Measurements from ENCODE around the gene MTAP. TPM values are rescaled to one million over a fixed set of nuclear protein-coding genes. Genes with fewer than 3 reads are reported as not detected.

MTAP gene
- total RNA-seq, 2 experiments from 2014 or later, result 54.1 to 54.5 TPM

GRCh38 chr9:21788752-21789151 is 13.7 kb upstream of the MTAP start:
- no peak for DNase-seq
- Mint-ChIP-seq H3K9me3 (no peaks in the 10 kb centered on the region), H3K27me3 (peaks cover 20% of the 10 kb centered on the region), H3K4me3 (no peak overlapping the region), H3K4me1 (peaks cover 7% of the 10 kb centered on the region), H3K36me3 (no peaks in the 10 kb centered on the region), H3K27ac (no peak overlapping the region)
- POLR2A ChIA-PET, result no interaction called here
- no peak for ATAC-seq (ENCODE audit: low read depth)

- POLR2A ChIA-PET, result no interaction called here
- Mint-ChIP-seq H3K27me3 (peaks cover 20% of the 10 kb centered on the region), H3K4me1 (peaks cover 7% of the 10 kb centered on the region), H3K9me3 (no peaks in the 10 kb centered on the region), H3K4me3 (peak overlapping the region; percentile 70), H3K27ac (peak overlapping the region; percentile 61), H3K36me3 (no peaks in the 10 kb centered on the region)
- ATAC-seq (ENCODE audit: low read depth) (peak; percentile 95), DNase-seq (no peak)
Observed at GRCh38 chr9:21789541-21790037, 12.8 kb upstream of the MTAP start.

- Mint-ChIP-seq H3K4me1 (peaks cover 5% of the 10 kb centered on the region), H3K27ac (no peak overlapping the region), H3K9me3 (no peaks in the 10 kb centered on the region), H3K4me3 (no peak overlapping the region), H3K27me3 (peaks cover 40% of the 10 kb centered on the region), H3K36me3 (no peaks in the 10 kb centered on the region)
- DNase-seq (no peak), ATAC-seq (ENCODE audit: low read depth) (no peak)
- POLR2A ChIA-PET, result no interaction called here
Observed at GRCh38 chr9:21795483-21795882, 7.0 kb upstream of the MTAP start.

GRCh38 chr9:21796768-21797167 is 5.7 kb upstream of the MTAP start:
- DNase-seq, result no peak
- no peaks in the 10 kb centered on the region for H3K9me3 Mint-ChIP-seq
- no peak for ATAC-seq (ENCODE audit: low read depth)
- peaks cover 42% of the 10 kb centered on the region for H3K27me3 Mint-ChIP-seq
- peak overlapping the region; percentile 4 for H3K4me3 Mint-ChIP-seq
- no peaks in the 10 kb centered on the region for H3K36me3 Mint-ChIP-seq
- POLR2A ChIA-PET, result no interaction called here
- no peak overlapping the region for H3K27ac Mint-ChIP-seq
- H3K4me1 Mint-ChIP-seq, result peaks cover 7% of the 10 kb centered on the region

DNA sequence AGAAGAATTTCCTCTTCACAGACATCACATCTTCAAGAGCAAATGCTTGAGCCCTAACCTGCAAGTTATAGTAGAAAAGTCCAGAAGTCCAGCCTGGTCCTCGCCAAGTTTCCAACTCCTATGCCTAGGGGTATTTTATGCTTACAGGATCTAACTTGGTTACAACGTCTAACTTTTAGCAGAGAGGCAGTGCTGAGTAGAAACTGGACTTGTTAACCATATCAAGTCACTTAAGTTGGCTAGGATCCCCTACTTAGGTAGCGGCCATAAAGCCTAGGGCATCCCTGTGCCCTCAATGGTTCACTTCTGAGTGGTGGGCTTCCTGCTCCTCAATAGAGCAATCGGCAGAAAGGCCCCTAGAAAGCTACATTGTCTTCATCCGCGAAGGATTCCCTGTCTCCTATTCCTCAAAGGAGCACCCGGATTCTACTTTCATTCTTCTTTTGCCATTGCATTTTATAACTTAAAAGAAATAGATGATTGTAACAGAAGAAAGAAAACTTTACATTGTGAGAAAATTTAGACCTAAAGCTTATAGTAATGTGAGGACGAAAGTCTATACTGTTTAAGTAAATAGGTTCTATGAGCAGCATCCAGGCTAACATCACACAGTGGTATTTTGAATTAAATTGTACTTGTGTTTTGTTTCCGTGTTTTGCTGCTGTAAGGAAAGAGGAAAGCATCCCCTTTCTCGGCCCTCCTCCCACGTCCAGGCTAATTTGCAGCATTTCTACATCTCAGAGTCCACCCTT is 1.3 kb upstream of the MTAP start:
- no peaks in the 10 kb centered on the region for H3K9me3 Mint-ChIP-seq
- peaks cover 29% of the 10 kb centered on the region for H3K4me1 Mint-ChIP-seq
- ATAC-seq (ENCODE audit: low read depth) (no peak), DNase-seq (no peak)
- peak overlapping the region; percentile 17 for H3K27ac Mint-ChIP-seq
- peaks cover 5% of the 10 kb centered on the region for H3K36me3 Mint-ChIP-seq
- peak overlapping the region; percentile 99 for H3K4me3 Mint-ChIP-seq
- POLR2A ChIA-PET, result no interaction called here
- H3K27me3 Mint-ChIP-seq, result peaks cover 32% of the 10 kb centered on the region

GRCh38 chr9:21801683-21802417 is 586 bp upstream of the MTAP start:
- Mint-ChIP-seq H3K27me3 (peaks cover 28% of the 10 kb centered on the region), H3K4me3 (peak overlapping the region; percentile 99), H3K36me3 (peaks cover 8% of the 10 kb centered on the region), H3K27ac (peak overlapping the region; percentile 99), H3K9me3 (no peaks in the 10 kb centered on the region), H3K4me1 (peaks cover 32% of the 10 kb centered on the region)
- peak; percentile 19 for ATAC-seq (ENCODE audit: low read depth)
- POLR2A ChIA-PET, result interaction anchor here (0.7 kb wide), 2 partner anchors 316 to 357 kb away, joined by 3 to 4 read pairs; no protein-coding TSS in a partner anchor
- DNase-seq, result peak; percentile 44

DNA sequence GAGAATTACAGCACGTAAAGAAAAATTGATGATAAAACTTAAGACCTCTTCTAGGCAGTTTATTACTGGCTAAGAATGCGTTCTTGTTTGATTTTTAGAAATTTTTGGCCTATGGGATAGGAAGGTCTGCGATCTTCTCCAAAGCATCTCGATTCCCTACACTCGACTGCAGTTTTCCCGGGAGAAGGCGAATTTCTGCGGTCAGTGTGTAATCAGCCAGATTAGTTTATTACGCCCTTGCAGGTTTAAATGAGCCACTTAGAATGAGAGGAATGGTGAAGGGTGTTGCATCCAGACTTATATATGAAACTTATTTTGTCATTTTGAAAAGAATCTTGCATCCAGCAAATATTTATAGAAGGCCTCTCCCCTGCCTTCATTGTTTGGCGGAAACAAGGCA is 1.2 kb downstream of the MTAP start:
- Mint-ChIP-seq H3K4me3 (peak overlapping the region; percentile 99), H3K27ac (peak overlapping the region; percentile 99), H3K9me3 (no peaks in the 10 kb centered on the region), H3K4me1 (peaks cover 32% of the 10 kb centered on the region), H3K36me3 (peaks cover 8% of the 10 kb centered on the region), H3K27me3 (peaks cover 14% of the 10 kb centered on the region)
- POLR2A ChIA-PET, result interaction anchor here (0.7 kb wide), 1 partner anchor 8 kb away, joined by 3 read pairs; no protein-coding TSS in a partner anchor
- ATAC-seq (ENCODE audit: low read depth) (no peak), DNase-seq (no peak)

DNA sequence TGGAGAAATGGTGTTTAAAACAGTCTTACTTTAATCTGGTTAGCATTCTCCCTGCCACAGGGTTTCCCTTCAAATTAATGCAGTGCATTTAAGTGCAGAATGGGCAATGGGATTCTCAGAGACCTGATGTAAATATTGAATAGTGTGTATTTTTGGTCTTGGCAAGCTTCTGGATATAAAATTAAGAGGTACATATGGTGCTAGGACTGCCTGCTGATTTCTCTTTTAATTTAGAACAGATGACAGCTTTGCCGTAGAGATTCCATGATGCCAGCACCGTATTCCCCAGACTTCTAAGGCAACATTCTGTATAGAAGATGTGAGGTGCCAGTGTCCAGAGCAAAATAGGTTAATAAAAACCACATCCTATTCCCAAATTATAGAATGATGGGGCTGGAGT is 1.9 kb downstream of the MTAP start:
- H3K4me1 Mint-ChIP-seq, result peaks cover 34% of the 10 kb centered on the region
- H3K27ac Mint-ChIP-seq, result no peak overlapping the region
- H3K4me3 Mint-ChIP-seq, result peak overlapping the region; percentile 99
- DNase-seq (no peak), ATAC-seq (ENCODE audit: low read depth) (no peak)
- POLR2A ChIA-PET, result no interaction called here
- peaks cover 11% of the 10 kb centered on the region for H3K36me3 Mint-ChIP-seq
- no peaks in the 10 kb centered on the region for H3K9me3 Mint-ChIP-seq
- peaks cover 14% of the 10 kb centered on the region for H3K27me3 Mint-ChIP-seq

DNA sequence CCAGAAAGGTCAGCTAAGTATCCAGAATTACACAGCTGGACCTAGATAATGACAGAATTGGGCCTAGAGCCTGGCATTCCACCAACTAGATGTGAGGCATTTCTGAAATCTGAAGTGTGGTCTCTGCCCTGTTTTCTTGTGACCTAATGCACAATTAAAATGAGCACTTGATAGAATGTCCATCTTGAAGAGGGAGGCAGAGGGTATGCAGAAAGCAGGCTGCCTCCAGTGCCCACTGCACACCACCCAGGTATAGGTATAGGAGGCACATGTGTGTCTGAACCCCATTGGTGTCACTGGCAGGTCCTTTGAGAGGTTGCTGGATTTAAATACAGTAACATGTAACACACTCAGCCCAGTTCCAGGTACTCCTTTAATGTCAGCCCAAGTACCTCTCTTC is 2.4 kb downstream of the MTAP start:
- H3K4me3 Mint-ChIP-seq, result peak overlapping the region; percentile 12
- peaks cover 11% of the 10 kb centered on the region for H3K36me3 Mint-ChIP-seq
- peaks cover 34% of the 10 kb centered on the region for H3K4me1 Mint-ChIP-seq
- peaks cover 11% of the 10 kb centered on the region for H3K27me3 Mint-ChIP-seq
- H3K9me3 Mint-ChIP-seq, result no peaks in the 10 kb centered on the region
- ATAC-seq (ENCODE audit: low read depth), result no peak
- peak overlapping the region; percentile 35 for H3K27ac Mint-ChIP-seq
- POLR2A ChIA-PET, result no interaction called here
- no peak for DNase-seq

DNA sequence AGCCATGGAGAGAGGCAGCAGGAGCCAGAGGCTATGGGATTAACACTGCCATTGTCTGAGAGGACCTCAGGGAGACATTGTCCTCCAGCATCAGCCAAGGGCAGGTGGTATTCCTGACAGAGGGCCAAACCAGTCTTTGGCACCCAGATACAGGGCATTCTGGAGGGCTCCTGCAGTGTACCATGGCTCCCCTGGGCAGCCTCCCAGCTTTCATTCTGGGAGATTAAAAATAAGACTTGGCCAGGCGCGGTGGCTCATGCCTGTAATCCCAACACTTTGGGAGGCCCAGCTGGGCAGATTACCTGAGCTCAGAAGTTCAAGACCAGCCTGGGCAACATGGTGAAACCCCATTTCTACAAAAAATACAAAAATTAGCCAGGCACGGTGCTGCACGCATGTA is 4.2 kb downstream of the MTAP start:
- DNase-seq (no peak), ATAC-seq (ENCODE audit: low read depth) (no peak)
- no peak overlapping the region for H3K27ac Mint-ChIP-seq
- peaks cover 34% of the 10 kb centered on the region for H3K4me1 Mint-ChIP-seq
- H3K4me3 Mint-ChIP-seq, result no peak overlapping the region
- no peaks in the 10 kb centered on the region for H3K9me3 Mint-ChIP-seq
- peaks cover 14% of the 10 kb centered on the region for H3K36me3 Mint-ChIP-seq
- POLR2A ChIA-PET, result no interaction called here
- no peaks in the 10 kb centered on the region for H3K27me3 Mint-ChIP-seq

DNA sequence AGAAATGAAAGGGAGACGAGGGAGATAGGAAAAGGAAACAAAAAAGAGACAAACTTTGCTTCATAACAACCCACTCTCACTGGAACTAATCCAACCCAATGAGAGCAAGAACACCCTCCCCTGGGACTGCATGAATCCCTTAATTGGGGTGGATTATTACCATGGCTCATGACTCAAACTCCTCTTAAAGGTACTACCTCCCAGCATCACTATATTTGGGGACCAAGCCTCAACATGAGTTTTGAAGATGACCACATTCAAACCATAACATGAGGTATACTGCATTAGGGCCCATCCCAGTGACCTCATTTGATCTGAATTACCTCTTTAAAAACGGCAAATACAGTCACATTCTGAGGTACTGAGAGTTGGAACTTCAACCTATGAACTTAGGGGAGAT is 8.0 kb downstream of the MTAP start:
- no peaks in the 10 kb centered on the region for H3K9me3 Mint-ChIP-seq
- peaks cover 30% of the 10 kb centered on the region for H3K4me1 Mint-ChIP-seq
- DNase-seq, result no peak
- H3K36me3 Mint-ChIP-seq, result peaks cover 10% of the 10 kb centered on the region
- H3K27ac Mint-ChIP-seq, result no peak overlapping the region
- no peak for ATAC-seq (ENCODE audit: low read depth)
- no peak overlapping the region for H3K4me3 Mint-ChIP-seq
- no peaks in the 10 kb centered on the region for H3K27me3 Mint-ChIP-seq
- POLR2A ChIA-PET, result no interaction called here

DNA sequence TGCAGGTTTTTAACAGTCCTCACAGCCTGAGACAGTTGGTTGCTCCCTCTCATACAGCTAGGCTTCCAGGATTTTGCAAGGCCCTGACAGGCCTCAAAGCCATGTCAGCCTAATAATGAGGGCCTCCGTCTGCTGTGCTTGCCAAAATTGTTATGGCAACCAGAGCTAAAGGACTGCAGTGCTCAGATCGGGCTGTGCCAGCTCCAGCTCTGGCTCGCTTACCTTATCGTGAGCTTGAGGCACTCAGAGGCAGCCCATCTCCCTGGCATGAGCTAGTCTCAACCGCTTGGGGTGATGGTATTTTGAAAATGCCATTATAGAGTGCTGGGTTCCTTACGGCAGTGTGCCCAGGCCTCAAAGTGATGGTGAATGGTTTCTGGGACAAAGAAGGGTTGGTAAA is 8.4 kb downstream of the MTAP start:
- POLR2A ChIA-PET, result no interaction called here
- Mint-ChIP-seq H3K27me3 (no peaks in the 10 kb centered on the region), H3K4me3 (no peak overlapping the region), H3K36me3 (peaks cover 14% of the 10 kb centered on the region), H3K27ac (no peak overlapping the region), H3K4me1 (peaks cover 26% of the 10 kb centered on the region), H3K9me3 (no peaks in the 10 kb centered on the region)
- no peak for DNase-seq
- ATAC-seq (ENCODE audit: low read depth), result no peak

DNA sequence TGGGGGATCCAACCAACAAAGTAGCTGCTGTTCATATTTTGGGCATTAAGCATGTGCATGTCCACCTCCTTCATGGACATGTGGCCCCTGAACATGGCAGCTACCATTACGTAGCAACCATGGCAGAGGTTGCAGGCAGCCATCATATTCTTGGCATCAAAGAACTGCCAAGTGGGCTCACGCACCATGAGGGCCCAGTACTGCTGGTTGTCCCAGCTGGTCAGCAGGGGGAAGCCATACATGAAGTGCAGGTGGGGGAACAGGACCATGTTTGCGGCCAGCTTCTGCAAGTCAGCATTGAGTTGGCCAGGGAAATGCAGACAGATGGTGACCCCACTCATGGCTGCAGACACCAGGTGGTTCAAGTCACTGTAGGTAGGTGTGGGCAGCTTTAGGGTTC is 9.5 kb downstream of the MTAP start:
- DNase-seq (no peak), ATAC-seq (ENCODE audit: low read depth) (no peak)
- POLR2A ChIA-PET, result interaction anchor here (0.9 kb wide), 1 partner anchor 9 kb away, joined by 3 read pairs; no protein-coding TSS in a partner anchor
- Mint-ChIP-seq H3K9me3 (no peaks in the 10 kb centered on the region), H3K4me3 (no peak overlapping the region), H3K36me3 (peaks cover 20% of the 10 kb centered on the region), H3K27me3 (no peaks in the 10 kb centered on the region), H3K4me1 (peaks cover 22% of the 10 kb centered on the region), H3K27ac (no peak overlapping the region)

DNA sequence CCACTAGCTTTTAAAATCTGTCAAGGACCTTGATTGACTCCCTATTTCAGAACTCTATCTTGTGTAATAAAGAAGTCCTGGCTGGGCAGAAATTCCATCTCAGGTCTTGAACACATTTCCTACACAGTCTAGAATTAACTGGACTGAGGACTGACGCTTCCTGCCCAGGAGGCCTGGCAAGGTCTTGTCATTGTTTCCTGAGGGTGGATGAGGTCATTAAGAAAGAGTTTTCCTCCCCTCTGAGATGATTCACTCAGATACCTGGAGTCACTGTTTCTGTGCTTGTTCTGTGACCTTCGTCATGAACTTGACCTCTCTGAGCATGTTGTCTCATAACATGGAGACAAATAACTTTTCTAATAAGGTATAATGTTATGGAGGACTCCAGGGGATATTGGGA is 10.0 kb downstream of the MTAP start:
- peaks cover 23% of the 10 kb centered on the region for H3K36me3 Mint-ChIP-seq

More for the DNA sequence above, 10.0 kb downstream of the MTAP start:
- ATAC-seq (ENCODE audit: low read depth) (no peak), DNase-seq (no peak)
- Mint-ChIP-seq H3K27me3 (no peaks in the 10 kb centered on the region), H3K4me3 (no peak overlapping the region), H3K27ac (no peak overlapping the region), H3K4me1 (peaks cover 25% of the 10 kb centered on the region), H3K9me3 (no peaks in the 10 kb centered on the region)
- POLR2A ChIA-PET, result no interaction called here

Data from activated naive CD8-positive, alpha-beta T cell treated with anti-CD3 and anti-CD28 coated beads, Interleukin-2, amount 10 ng/mL, durations not matched to agents 7 days and 5 days (primary cell).